Naive thymus-derived CD8-positive, alpha-beta T cell (primary cell): ENCODE data around the gene KLF13. TPM values are rescaled to one million over a fixed set of nuclear protein-coding genes. Genes with fewer than 3 reads are reported as not detected.

Source experiments
- ATAC-seq, 2 donors: fragments of 150-1000 bp; cut with Tn5 transposase in 1 of 2; sonication (Bioruptor Pico), chemical (Tn5 transposase) in 1 of 2; 1 replicate in 1 of 2; 2 replicates in 1 of 2; pipeline ENCODE4 v1.10.0; 2021; ENCODE audit warnings: mild to moderate bottlenecking in 2 of 2, moderate library complexity in 2 of 2
- POLR2A ChIA-PET: fragments of 350-600 bp; sonication (Branson Sonifier 250); formaldehyde crosslinking; loops from one replicate; lab custom pipeline; 2021; ENCODE audit warnings: antibody characterized with exemption; lab: Charles Lee
- DNase-seq, 10 donors: peaks; one replicate each; pipeline versions ENCODE4 v3.0.0 to v3.0.0-alpha.2; 2020 to 2022
- H3K27ac Mint-ChIP-seq, 10 donors: one replicate each; pipeline ENCODE4 v1.8.0; 2020 to 2022; ENCODE audit warnings: mild to moderate bottlenecking in 10 of 10, mixed read lengths in 10 of 10, moderate library complexity in 4 of 10, inconsistent platforms in 1 of 10
- H3K27me3 Mint-ChIP-seq, 5 donors: one replicate each; pipeline ENCODE4 v1.8.0; 2021 to 2022; ENCODE audit warnings: mixed read lengths in 5 of 5
- H3K36me3 Mint-ChIP-seq, 3 donors: one replicate each; pipeline ENCODE4 v1.8.0; 2020 to 2022; ENCODE audit warnings: mixed read lengths in 3 of 3, mild to moderate bottlenecking in 2 of 3, inconsistent platforms in 1 of 3
- H3K4me1 Mint-ChIP-seq, 4 donors: one replicate each; pipeline ENCODE4 v1.8.0; 2021 to 2022; ENCODE audit warnings: mixed read lengths in 4 of 4
- H3K4me3 Mint-ChIP-seq, 10 donors: one replicate each; pipeline ENCODE4 v1.8.0; 2020 to 2022; ENCODE audit warnings: mild to moderate bottlenecking in 10 of 10, mixed read lengths in 10 of 10, moderate library complexity in 6 of 10, inconsistent platforms in 1 of 10
- H3K9me3 Mint-ChIP-seq, 9 donors: one replicate each; pipeline ENCODE4 v1.8.0; 2020 to 2022; ENCODE audit warnings: mixed read lengths in 9 of 9, mild to moderate bottlenecking in 3 of 9, inconsistent platforms in 1 of 9, moderate library complexity in 1 of 9
- polyA plus RNA-seq, 3 donors: library from polyadenylated mRNA; unstranded; fragments of 300-500 nt; fragmentation: Illumina TruSeq; gene quantifications; one replicate each; pipeline ENCODE4 v1.2.3, GENCODE V29; 2021
- total RNA-seq, 8 experiments: library from RNA in 2 of 8; stranded (reverse) in 2 of 8; gene quantifications; one replicate each; pipeline ENCODE4 v1.2.3 and lab custom pipeline; 2021 to 2026

The KLF13 gene
- total and polyA plus RNA-seq, 5 experiments from 2014 or later, result 70.1 to 244 (median 102) TPM

- POLR2A ChIA-PET, result interaction anchor here (0.9 to 36.8 kb wide), 4 partner anchors 10 to 44 kb away, joined by 3 to 915 read pairs (median 6); partner anchors contain the start of gene KLF13
- peak overlapping the region in 3 of 10 donors; percentile 14 to 60 (median 53) for H3K4me3 Mint-ChIP-seq
- H3K27ac Mint-ChIP-seq, result peak overlapping the region; percentile 37 to 87 (median 69)
- DNase-seq (peak in 1 of 10 donors; percentile 54), ATAC-seq (no peak)
- H3K27me3 Mint-ChIP-seq, result no peaks in the 10 kb centered on the region
- H3K36me3 Mint-ChIP-seq, result peaks cover 0 to 56% (median 14%) of the 10 kb centered on the region in 3 donors
- peaks cover 36 to 95% (median 84%) of the 10 kb centered on the region in 4 donors for H3K4me1 Mint-ChIP-seq
- H3K9me3 Mint-ChIP-seq, result peaks cover 0 to 6% (median 2%) of the 10 kb centered on the region in 9 donors
These were observed 46.6 kb downstream of the KLF13 start for GRCh38 chr15:31373096-31373865.

GRCh38 chr15:31373970-31374369, 47.3 kb downstream of the KLF13 start:
- Mint-ChIP-seq H3K4me3 (peak overlapping the region in 4 of 10 donors; percentile 10 to 44 (median 14)), H3K27ac (peak overlapping the region; percentile 37 to 88 (median 76)), H3K4me1 (peaks cover 40 to 95% (median 84%) of the 10 kb centered on the region in 4 donors), H3K27me3 (no peaks in the 10 kb centered on the region), H3K9me3 (peaks cover 0 to 6% (median 2%) of the 10 kb centered on the region in 9 donors), H3K36me3 (peaks cover 3 to 61% (median 15%) of the 10 kb centered on the region in 3 donors)
- ATAC-seq (no peak), DNase-seq (peak in 1 of 10 donors; percentile 38)
- POLR2A ChIA-PET, result interaction anchor here (0.9 to 36.8 kb wide), 3 partner anchors 18 to 45 kb away, joined by 3 to 915 read pairs (median 6); partner anchors contain the start of gene KLF13

GRCh38 chr15:31374489-31374888, 47.9 kb downstream of the KLF13 start:
- ATAC-seq, result no peak

GRCh38 chr15:31374986-31375385, 48.4 kb downstream of the KLF13 start:
- POLR2A ChIA-PET, result interaction anchor here (1.1 to 2.0 kb wide), 4 partner anchors 8 to 19 kb away, joined by 4 to 6 read pairs (median 6); no protein-coding TSS in a partner anchor
- Mint-ChIP-seq H3K9me3 (peaks cover 0 to 2% (median 0%) of the 10 kb centered on the region in 9 donors), H3K27ac (peak overlapping the region; percentile 62 to 88 (median 80)), H3K4me3 (peak overlapping the region in 3 of 10 donors; percentile 7 to 36 (median 20)), H3K4me1 (peaks cover 35 to 93% (median 82%) of the 10 kb centered on the region in 4 donors), H3K36me3 (peaks cover 5 to 64% (median 16%) of the 10 kb centered on the region in 3 donors), H3K27me3 (no peaks in the 10 kb centered on the region)
- DNase-seq, result peak in 1 of 10 donors; percentile 13
- ATAC-seq, result no peak

More at GRCh38 chr15:31374489-31374888, 47.9 kb downstream of the KLF13 start:
- Mint-ChIP-seq H3K27me3 (no peaks in the 10 kb centered on the region), H3K4me1 (peaks cover 39 to 94% (median 84%) of the 10 kb centered on the region in 4 donors), H3K27ac (peak overlapping the region in 8 of 10 donors; percentile 59 to 88 (median 74)), H3K9me3 (peaks cover 0 to 5% (median 2%) of the 10 kb centered on the region in 9 donors), H3K36me3 (peaks cover 5 to 63% (median 15%) of the 10 kb centered on the region in 3 donors), H3K4me3 (peak overlapping the region in 3 of 10 donors; percentile 7 to 44 (median 20))
- peak in 1 of 10 donors; percentile 15 for DNase-seq
- POLR2A ChIA-PET, result interaction anchor here (0.9 to 2.0 kb wide), 3 partner anchors 17 to 23 kb away, joined by 3 to 6 read pairs (median 5); no protein-coding TSS in a partner anchor

- Mint-ChIP-seq H3K4me1 (peaks cover 29 to 85% (median 74%) of the 10 kb centered on the region in 4 donors), H3K9me3 (peaks cover 0 to 2% (median 0%) of the 10 kb centered on the region in 9 donors), H3K36me3 (peaks cover 5 to 71% (median 24%) of the 10 kb centered on the region in 3 donors), H3K27ac (peak overlapping the region in 9 of 10 donors; percentile 52 to 90 (median 88)), H3K27me3 (no peaks in the 10 kb centered on the region), H3K4me3 (peak overlapping the region in 4 of 10 donors; percentile 22 to 60 (median 38))
- DNase-seq (peak in 1 of 10 donors; percentile 31), ATAC-seq (no peak)
- POLR2A ChIA-PET, result interaction anchor here (1.1 to 4.1 kb wide), 5 partner anchors 9 to 59 kb away, joined by 4 to 20 read pairs (median 6); no protein-coding TSS in a partner anchor
These were observed 49.1 kb downstream of the KLF13 start for GRCh38 chr15:31375772-31376171.

- no peak for ATAC-seq
- Mint-ChIP-seq H3K27me3 (no peaks in the 10 kb centered on the region), H3K9me3 (peaks cover 0 to 4% (median 0%) of the 10 kb centered on the region in 9 donors), H3K36me3 (peaks cover 9 to 77% (median 31%) of the 10 kb centered on the region in 3 donors), H3K4me3 (peak overlapping the region in 8 of 10 donors; percentile 4 to 60 (median 35)), H3K4me1 (peaks cover 29 to 80% (median 71%) of the 10 kb centered on the region in 4 donors), H3K27ac (peak overlapping the region; percentile 55 to 90 (median 86))
- peak in 1 of 10 donors; percentile 45 for DNase-seq
- POLR2A ChIA-PET, result interaction anchor here (1.2 to 4.1 kb wide), 8 partner anchors 10 to 176 kb away, joined by 3 to 47 read pairs (median 6); no protein-coding TSS in a partner anchor
These were observed 49.9 kb downstream of the KLF13 start for GRCh38 chr15:31376511-31376910.

- Mint-ChIP-seq H3K9me3 (peaks cover 0 to 5% (median 0%) of the 10 kb centered on the region in 9 donors), H3K27ac (peak overlapping the region; percentile 37 to 96 (median 83))
These were observed 50.4 kb downstream of the KLF13 start for GRCh38 chr15:31377030-31377429.

GRCh38 chr15:31378363-31378903, 51.8 kb downstream of the KLF13 start:
- ATAC-seq, result peak; percentile 49 to 51
- H3K36me3 Mint-ChIP-seq, result peaks cover 10 to 63% (median 25%) of the 10 kb centered on the region in 3 donors

More at GRCh38 chr15:31377030-31377429, 50.4 kb downstream of the KLF13 start:
- peak; percentile 36 to 39 for ATAC-seq
- peaks cover 10 to 77% (median 32%) of the 10 kb centered on the region in 3 donors for H3K36me3 Mint-ChIP-seq
- H3K4me1 Mint-ChIP-seq, result peaks cover 30 to 78% (median 70%) of the 10 kb centered on the region in 4 donors
- peak overlapping the region in 6 of 10 donors; percentile 19 to 79 (median 44) for H3K4me3 Mint-ChIP-seq
- peak in 1 of 10 donors; percentile 54 for DNase-seq
- POLR2A ChIA-PET, result interaction anchor here (1.3 to 4.1 kb wide), 13 partner anchors 9 to 176 kb away, joined by 3 to 47 read pairs (median 7); partner anchors contain the start of gene KLF13
- no peaks in the 10 kb centered on the region for H3K27me3 Mint-ChIP-seq

GRCh38 chr15:31379042-31379441, 52.4 kb downstream of the KLF13 start:
- POLR2A ChIA-PET, result interaction anchor here (1.2 to 4.1 kb wide), 9 partner anchors 10 to 105 kb away, joined by 5 to 47 read pairs (median 8); partner anchors contain the start of gene KLF13
- H3K27me3 Mint-ChIP-seq, result no peaks in the 10 kb centered on the region
- H3K27ac Mint-ChIP-seq, result peak overlapping the region; percentile 84 to 97 (median 94)
- DNase-seq, result peak in 2 of 10 donors; percentile 33 to 36
- peak overlapping the region in 8 of 10 donors; percentile 15 to 79 (median 74) for H3K4me3 Mint-ChIP-seq
- H3K4me1 Mint-ChIP-seq, result peaks cover 32 to 73% (median 70%) of the 10 kb centered on the region in 4 donors
- peak; percentile 30 to 41 for ATAC-seq
- H3K36me3 Mint-ChIP-seq, result peaks cover 10 to 58% (median 25%) of the 10 kb centered on the region in 3 donors
- H3K9me3 Mint-ChIP-seq, result peaks cover 0 to 3% (median 0%) of the 10 kb centered on the region in 9 donors

More at GRCh38 chr15:31378363-31378903, 51.8 kb downstream of the KLF13 start:
- Mint-ChIP-seq H3K4me3 (peak overlapping the region in 8 of 10 donors; percentile 62 to 84 (median 76)), H3K9me3 (peaks cover 0 to 3% (median 0%) of the 10 kb centered on the region in 9 donors), H3K27me3 (no peaks in the 10 kb centered on the region), H3K27ac (peak overlapping the region; percentile 84 to 97 (median 94)), H3K4me1 (peaks cover 32 to 77% (median 72%) of the 10 kb centered on the region in 4 donors)
- peak in 1 of 10 donors; percentile 53 for DNase-seq
- POLR2A ChIA-PET, result interaction anchor here (0.6 to 4.1 kb wide), 16 partner anchors 8 to 116 kb away, joined by 3 to 47 read pairs (median 6); partner anchors contain the start of gene KLF13

- no peak for DNase-seq
- Mint-ChIP-seq H3K9me3 (peaks cover 0 to 3% (median 0%) of the 10 kb centered on the region in 9 donors), H3K4me1 (peaks cover 30 to 70% (median 67%) of the 10 kb centered on the region in 4 donors), H3K27me3 (no peaks in the 10 kb centered on the region), H3K36me3 (peaks cover 10 to 54% (median 25%) of the 10 kb centered on the region in 3 donors), H3K27ac (peak overlapping the region; percentile 65 to 97 (median 92)), H3K4me3 (peak overlapping the region in 3 of 10 donors; percentile 10 to 39 (median 33))
- POLR2A ChIA-PET, result interaction anchor here (2.5 to 4.1 kb wide), 3 partner anchors 13 to 105 kb away, joined by 6 to 47 read pairs (median 20); no protein-coding TSS in a partner anchor
- ATAC-seq, result no peak
These were observed 52.9 kb downstream of the KLF13 start for GRCh38 chr15:31379577-31379976.
